HG02943 (cell line): ENCODE data around the gene DRAXIN.

Source experiments
- ATAC-seq: cut with Tn5 transposase; IDR thresholded peaks from one replicate; pipeline ENCODE4 v1.9.1; 2021; ENCODE audit warnings: mild to moderate bottlenecking, low read depth, moderate library complexity; ENCODE audit not compliant: unreplicated experiment

DRAXIN gene

DNA sequence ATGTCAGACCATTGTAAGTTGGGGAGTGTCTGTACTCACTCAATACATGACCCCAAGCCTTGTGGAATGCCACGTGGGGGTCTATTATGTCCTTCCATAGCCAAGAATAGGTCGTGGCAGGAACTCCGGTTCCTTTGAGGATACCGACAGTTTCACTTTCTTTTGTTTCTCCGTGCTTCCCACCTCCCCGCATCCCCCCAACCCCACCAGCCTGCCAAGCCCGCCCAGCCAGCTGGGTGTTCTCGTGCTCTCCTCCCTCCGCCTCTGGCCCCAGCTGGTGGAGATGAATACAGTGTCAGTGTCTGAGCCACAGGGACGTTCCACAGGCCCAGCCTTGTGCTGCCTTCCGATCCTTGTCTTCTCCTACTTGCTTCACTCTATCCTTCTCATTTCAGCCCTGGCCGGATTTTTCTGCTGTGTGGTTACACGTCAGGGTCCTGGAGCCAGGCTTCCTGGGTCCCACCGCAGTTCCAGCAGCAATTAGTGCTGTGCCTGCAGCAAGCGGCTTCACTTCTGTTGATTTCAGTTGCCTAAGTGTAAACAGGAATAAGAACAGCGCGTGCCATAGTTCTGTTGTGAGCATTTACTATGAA, 40.3 kb downstream of the DRAXIN start:
- ATAC-seq: no peak

DNA sequence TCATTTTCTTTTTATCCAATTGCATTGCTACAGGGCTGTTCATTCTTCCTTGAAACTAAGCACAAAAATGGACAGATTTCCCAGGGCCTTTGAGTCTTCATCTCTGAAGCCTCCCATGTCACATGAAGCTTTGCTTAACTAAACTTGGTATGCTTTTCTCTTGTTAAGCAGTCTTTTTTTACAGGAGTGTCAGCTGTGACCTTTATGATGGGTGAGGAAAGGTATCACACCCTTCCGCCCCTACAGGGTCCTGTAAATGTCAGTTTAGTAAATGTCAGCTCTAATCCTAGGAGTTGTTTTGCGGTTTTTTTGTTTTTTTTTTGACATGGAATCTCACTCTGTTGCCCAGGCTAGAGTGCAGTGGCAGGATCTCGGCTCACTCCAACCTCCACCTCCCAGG, 41.8 kb downstream of the DRAXIN start:
- no peak for ATAC-seq

DNA sequence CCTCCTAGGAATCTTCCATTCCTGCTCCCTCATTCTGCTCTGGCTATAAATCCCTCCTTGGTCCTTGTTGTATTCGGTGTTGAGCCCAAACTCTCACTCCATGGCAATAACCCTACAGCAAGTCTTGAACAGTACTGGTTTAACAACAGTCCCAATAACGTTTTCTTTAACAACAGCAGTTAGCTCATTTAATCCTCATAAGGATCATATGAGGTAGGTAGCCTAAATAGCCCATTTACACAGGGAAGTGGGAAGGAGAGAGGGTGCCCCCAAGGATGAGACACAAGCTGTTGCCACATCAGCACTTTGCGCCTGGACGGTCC, 44.0 kb downstream of the DRAXIN start:
- no peak for ATAC-seq

DNA sequence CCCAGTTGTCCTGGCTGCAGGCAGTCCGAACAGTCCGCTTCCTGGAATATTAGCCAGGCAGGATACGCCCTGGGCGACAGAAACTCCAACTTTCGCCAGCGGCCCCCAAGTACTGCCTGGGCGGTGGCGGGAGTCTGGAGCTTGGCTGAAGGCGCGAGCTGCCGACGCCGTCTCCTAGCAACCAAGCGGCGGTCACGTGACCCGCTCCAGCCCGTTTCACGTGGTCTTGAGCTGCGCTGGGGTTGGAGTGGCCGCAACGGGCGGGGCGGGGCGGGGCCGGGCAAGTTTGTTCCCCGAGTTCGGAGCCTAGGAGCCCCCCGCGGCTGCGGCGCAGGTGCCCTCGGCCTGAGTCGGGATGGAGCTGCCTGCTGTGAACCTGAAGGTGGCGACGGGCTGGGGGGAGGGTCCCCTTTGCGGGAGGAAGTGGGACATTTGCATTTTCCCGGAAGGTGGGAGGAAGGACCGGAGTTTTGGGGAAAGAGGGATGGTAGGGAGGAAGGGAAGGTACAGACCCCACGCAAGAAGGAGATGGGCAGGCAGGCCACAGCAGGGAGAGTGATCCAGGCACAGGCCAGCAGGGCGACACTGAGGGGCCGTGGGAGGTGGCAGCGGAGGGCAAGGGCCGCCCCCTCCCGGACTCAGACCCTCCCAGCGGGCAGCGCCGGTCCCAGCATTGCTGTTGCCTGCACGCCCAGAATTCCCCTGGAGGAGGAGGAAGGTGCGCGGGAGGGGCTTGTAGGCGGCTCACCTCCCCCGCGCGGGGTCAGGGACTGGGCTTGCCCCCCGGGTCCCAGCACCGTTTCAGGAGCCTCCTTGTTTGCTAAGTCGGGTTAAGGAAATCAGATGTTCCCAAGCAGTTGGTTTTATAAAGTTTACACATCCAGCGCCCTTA, 44.6 kb downstream of the DRAXIN start, which contains the start of gene AGTRAP:
AGTRAP (plus strand) TSS at position 283 of the 892 bp plus-strand sequence; CDS start at position 356, 73 bp downstream.
- ATAC-seq: no peak

DNA sequence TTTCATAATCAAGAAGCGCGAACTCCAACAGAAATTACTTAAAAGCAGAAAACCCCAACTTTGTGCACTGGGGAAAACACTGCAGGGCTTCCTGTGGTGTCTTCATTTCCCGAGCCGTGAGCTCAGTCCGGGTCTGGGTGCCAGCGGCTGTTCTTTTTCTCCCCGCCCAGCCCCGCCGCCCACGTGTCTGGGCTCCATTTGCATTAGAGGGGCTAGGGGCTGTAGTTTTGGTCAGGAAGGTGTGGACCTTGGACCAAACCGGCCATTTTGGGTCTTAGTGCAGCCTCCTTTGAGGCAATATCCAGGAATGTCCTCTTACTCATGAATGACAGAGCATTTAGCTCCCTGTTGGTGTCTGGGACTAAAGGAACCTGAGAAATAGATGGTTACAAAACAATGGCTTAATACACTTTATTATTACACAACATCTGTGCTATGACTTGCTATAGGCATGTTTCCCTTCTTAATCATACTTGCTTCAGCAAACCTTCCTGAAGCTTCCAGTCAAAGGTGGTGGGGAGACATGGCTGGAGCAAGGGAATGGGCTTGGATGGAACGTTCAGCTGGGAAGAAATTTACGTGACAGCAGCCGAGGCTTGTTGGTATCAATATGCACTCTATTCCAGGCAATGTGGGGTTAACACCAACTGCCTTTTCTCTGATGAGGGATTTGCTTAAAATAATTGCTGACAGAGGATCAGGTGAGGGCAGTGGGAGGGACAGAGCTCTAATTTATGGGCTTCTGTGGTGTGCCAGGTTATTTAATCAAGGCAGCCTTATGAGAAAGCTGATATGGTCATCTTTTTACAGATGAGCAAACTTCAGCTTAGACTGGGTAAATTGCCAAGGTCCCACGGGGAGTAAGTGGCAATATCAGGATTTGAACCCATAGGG, 45.5 kb downstream of the DRAXIN start:
- ATAC-seq: no peak

DNA sequence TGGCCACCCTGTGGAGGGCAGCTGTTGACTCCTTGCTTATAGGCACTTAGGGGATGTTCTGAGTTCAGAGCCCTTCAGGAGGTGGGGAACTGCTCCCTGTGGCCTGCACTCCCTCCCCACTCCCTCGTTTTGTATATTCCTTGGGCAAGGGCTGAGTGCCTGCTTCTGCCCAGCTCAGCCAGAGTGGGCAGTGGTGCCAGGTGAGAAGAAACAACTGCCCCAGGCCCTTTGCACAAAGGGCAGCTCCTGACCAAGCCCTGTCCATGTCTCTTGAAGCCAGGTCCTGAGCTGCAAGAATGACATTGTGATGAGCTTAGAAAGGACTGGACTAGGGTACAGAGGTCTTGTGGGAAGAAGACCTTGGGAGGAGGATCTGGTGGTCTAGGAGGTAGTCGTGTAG, 46.6 kb downstream of the DRAXIN start:
- no peak for ATAC-seq

DNA sequence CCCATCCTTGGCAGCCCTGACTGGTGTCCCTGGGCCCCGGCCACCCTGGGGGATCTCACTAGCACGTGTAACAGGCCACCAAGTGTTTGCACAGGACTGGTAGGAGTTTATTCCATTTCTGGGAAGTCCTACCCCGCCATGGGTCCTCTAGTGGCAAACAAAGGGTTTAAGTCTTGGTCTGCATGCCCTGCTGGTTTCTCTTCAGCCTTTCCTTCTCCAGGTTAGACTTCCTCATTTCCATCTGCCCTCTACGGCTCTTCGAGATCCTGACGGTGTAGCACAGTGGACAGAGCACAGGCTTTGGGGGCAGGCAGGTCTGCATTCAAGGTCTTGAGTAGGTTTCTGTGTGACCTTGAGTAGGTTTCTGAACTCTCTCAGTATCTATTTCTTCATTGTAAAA, 47.3 kb downstream of the DRAXIN start:
- ATAC-seq: no peak

DNA sequence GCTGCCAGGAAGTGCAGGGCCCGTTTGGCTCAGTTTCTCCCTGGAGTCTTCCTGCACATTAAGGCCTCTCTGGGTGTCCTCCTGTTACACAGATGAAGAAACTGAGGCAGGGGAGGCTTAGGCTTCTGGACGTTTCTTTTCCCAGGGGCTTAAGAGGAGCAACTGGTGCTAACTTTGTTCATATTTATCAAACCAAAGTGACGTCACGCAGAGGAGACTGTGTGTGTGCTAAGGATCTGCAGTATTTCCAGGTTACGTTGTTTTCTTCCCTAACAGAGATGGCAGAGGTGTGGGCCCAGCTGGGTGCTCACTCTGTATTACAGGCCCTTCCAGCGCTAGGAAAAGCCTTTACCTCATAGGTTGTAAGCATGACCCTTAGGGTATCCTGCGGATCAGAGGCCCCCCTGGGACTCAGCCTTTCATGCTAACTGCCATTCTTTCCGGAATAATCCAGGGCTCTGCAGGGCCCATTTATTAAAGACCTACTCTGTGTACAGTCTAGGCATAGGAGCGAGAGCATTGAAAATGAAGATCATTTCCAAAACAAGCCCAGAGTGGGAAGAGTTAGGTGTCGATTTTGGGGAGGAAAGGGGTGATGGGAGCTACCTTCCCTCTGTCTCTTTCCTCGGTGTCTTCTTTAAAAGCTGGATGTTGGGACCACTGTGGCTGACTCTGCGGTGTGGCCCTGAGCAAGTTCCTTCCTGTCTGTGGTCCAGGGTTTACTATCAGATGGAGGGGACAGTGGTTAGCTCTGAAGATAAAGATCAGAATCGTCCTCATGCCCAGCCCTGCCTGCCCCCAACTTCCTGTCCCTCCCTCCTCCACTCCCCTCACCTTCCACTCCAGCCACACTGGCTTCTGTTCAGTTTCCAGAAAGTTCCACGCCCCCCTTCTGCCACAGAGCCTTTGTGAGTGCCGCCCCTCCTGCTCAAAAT, 49.0 kb downstream of the DRAXIN start:
- no peak for ATAC-seq

DNA sequence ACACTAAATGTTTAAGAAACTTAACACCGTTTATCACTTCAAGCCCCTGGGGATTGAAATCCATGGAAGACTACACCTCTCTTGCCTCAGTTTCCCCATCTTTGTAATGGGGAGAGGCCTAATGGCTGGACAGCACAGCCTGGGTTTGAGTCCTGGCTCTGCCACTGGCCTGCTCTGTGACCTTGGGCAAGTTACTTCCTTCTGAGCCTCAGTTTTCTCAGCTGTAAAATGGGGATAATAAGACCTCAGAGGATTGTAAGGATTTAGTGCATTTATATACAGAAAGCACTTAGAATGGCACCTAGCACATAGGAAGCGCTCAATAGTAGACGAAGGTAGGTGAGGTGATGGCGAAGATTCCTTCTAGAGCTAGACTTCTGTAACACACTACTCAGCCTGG, 50.0 kb downstream of the DRAXIN start:
- no peak for ATAC-seq

DNA sequence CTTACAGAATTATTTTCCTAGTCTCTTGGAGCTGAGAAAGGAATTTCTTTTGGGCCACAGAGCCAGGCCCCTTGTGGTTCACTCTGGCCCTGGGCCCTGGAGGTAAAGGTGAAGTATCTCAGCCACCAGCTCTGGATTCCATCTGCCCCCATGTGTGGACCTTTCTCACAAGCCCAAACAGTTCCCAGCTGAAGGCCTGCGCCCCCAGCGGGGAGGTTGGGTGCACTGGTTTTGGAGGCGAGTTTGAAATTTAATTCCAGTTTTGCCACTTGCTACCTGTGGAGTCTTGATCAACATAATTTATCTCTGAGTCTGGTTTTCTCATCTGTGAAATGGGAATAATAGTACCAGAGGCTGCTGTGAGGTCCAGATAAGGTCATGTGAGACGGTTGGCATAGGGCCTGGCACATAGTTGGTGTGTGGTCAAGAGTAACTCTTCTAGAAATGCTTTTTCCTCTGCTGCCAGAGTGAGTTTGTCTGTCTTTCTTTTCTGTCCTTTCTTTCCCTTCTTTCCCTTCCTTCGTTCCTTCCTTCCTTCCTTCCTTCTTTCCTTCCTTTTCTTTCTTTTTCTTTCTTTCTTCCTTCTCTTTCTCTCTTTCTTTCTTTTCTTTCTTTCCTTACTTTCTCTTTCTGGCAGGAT, 50.5 kb downstream of the DRAXIN start:
- no peak for ATAC-seq

DNA sequence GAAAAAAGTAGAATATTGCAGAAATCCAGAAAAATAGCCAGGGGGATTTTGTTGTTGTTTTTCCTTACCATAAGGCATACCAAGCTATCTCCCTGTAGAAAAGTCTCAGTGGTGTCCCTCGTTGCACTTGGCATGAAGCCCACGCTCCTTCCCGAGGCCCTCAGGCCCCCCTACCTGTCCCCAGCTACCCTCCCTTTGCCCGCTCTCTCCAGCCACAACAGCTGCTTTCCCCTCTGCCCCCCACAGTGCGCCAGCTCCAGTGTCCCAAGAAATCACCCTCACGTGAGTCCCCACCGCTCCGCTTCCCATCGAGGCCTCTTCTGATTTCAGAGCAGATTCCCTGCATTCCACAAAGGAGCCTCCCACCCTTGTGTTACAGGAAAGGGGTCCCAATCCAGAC, 52.8 kb downstream of the DRAXIN start:
- ATAC-seq: no peak

DNA sequence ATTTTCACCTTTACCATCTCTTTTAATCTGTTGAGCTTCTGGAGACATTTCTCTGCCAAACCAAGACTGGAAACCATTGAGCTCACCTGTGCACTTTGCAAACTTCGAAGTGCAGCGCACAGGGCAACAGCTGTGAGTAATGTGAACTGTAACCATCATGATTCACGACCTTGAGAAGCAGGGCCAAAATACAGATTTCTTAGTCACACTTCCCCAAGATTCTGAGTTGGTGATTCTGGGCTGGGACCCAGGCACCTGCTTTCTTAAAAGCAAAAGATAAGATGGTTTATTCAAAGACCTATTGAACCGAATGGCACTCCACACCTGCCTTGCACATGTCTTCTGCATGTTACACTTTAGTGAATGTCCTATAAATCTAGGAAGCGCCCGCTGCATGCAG, 54.6 kb downstream of the DRAXIN start:
- no peak for ATAC-seq

DNA sequence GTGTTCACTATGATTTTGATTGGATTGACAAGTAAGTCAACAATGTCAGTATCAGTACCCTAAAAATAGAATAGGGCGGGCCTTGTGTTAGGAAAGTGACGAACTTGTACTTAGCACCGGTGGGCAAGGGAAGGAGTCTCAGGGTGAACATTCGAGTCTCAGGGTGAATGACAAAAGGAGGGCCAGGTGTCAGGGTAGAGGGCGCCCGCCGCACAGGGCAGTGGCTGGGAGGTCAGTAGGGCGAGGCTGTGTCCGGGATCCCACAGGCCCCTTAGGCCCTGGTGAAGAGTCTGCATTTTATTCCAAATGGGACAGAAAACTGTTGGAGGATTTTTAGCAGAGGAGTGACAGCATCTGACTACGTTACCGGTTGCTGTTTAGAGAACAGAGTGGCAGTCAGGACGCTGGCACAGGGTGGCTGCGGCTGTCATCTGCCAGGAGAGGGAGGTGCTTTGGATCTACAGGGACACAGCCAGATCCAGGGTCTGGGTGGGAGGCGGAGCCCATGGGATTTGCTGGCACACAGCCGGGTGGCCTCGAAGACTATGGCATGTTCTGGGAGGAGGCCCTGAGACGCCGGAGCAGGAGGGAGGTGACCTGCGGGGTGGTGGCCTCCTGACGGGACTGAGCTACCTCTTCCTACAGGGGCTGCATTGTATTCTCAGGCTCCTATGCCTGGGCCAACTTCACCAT, 55.4 kb downstream of the DRAXIN start:
- ATAC-seq: no peak

DNA sequence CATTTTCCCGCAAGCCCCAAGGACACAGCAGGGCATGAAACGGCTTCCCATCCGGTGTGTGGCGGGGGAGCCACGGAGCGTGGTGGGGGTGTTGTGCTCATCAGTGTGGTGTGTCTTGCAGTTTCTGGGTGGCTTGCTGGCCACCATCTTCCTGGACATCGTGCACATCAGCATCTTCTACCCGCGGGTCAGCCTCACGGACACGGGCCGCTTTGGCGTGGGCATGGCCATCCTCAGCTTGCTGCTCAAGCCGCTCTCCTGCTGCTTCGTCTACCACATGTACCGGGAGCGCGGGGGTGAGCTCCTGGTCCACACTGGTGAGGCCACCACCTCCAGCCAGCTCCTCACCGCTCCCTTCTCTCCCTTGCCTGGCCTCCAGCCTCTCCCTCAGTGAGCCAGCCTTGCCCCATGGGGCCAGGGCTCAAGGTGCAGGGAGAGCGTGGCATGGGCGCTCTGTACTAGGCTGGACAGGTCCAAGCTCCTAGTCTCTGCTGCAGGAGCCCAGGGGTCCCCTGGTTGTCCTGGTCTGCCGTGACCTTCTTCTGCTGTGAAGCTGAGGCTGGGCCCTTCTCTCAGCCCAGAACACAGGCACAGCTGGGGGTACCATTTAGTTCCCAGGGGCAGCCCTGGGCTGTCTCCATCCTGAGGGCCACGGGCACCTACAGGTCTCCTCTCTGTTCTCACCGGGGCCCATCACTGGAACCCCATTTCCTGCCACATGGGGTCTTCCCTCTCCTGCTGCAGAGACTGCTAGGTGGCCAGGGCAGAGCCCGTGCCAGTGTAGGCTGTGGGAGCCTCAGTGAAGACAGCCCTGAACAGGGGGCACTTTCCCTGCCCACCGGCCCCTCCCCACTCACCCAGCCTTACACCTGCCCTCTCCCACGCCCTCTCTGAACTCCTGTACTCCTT, 57.0 kb downstream of the DRAXIN start:
- no peak for ATAC-seq

DNA sequence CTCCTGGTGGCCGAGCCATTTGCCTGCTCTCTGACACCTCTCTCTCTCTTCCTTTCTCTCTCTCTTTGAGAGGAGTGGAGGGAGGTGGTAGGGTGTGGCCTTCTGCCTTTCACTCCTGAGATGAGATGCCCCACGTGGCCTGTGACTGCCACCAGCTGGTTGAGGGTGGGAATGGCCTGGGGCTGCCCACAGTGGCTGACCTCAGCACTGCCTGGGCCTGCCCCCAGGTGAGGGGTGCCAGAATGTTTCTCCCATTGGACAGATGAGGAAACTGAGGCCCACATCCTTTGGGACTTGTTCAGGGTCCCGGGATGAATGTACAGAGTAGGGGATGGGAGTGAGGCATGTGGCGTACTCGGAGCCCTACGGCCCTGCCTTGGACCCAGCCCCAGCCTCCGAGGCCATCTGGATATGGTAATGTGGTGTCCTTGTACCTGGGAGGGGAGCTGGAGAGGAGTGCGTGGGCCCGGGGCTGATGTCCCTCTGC, 57.7 kb downstream of the DRAXIN start:
- ATAC-seq: no peak

DNA sequence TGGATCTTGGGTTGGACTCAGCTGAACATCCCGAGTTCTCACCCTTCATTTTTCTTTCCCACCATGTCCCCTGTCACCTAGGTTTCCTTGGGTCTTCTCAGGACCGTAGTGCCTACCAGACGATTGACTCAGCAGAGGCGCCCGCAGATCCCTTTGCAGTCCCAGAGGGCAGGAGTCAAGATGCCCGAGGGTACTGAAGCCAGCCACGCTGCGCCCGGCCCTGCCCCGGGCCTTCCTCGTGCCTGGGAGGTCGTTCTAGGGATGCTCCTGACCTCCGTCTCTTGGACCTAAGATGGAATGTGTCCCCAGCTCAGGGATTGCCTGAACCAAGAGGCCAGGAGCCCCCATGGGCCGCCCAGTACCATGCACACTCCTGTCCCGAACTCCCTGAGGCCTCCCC, 58.5 kb downstream of the DRAXIN start:
- ATAC-seq: no peak

DNA sequence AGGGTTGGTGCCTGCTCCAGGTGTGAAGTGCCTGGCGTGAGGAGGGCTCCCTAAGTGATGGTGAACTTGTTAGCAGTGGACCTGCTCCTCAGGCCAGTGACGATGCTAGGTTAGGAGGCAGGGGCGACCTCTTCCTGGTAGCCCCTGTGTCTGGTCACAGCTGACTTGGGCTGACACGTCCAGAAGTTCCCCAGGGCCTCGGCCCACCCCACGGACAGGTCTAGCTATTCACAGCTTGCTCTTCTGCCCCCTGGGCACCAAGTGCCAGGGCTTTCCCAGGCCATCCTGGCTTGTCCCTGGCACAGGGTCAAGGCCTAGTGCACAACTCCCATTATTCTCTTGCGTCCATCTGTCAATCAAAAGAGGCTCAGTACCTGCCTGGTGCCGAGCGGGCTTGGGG, 59.6 kb downstream of the DRAXIN start:
- no peak for ATAC-seq
